ENCODE data around the gene RSPH1. TPM values are rescaled to one million over a fixed set of nuclear protein-coding genes. Genes with fewer than 3 reads are reported as not detected.

Gene RSPH1
- total RNA-seq, 2 experiments from 2014 or later, result 0.21 to 0.34 TPM

DNA sequence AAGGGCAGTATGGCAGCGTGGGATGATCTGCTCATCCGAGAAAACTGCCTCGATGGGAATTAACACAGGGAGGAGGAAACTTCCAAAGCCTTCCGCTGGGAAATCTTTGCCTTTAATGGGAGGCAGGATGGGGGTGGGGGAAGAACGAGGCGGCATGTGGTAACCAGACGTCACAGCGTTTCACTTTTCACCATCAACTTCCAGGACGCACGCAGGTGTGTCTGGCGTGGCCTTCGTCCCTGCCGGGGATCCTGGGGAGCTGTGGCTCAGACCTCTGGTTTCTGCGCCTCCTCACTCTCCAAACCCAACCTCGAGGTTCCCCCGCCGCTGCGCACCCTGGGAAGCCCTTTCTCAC lies 282 bp downstream of the RSPH1 start:
- Mint-ChIP-seq H3K9me3 (ENCODE audit: low read depth) (no peaks in the 10 kb centered on the region), H3K27ac (no peak overlapping the region), H3K36me3 (ENCODE audit: low read depth) (no peaks in the 10 kb centered on the region), H3K4me1 (peaks cover 25% of the 10 kb centered on the region), H3K27me3 (peaks cover 2% of the 10 kb centered on the region), H3K4me3 (peak overlapping the region; percentile 75)
- intact Hi-C loops (cut with DNase I, micrococcal nuclease), result loop anchor here (1.0 to 5.0 kb wide), 12 partner anchors 19 to 493 kb away; partner anchors contain the start of genes PKNOX1 (in 1 of the 2), WDR4 (in 1 of the 2) and ZBTB21 (in 1 of the 2)
- ChIA-PET POLR2A (no interaction called here), CTCF (interaction anchor here (0.5 kb wide), 1 partner anchor 167 kb away, joined by 3 read pairs; no protein-coding TSS in a partner anchor)
- ATAC-seq, result peak; percentile 13
- DNase-seq, result no peak

DNA sequence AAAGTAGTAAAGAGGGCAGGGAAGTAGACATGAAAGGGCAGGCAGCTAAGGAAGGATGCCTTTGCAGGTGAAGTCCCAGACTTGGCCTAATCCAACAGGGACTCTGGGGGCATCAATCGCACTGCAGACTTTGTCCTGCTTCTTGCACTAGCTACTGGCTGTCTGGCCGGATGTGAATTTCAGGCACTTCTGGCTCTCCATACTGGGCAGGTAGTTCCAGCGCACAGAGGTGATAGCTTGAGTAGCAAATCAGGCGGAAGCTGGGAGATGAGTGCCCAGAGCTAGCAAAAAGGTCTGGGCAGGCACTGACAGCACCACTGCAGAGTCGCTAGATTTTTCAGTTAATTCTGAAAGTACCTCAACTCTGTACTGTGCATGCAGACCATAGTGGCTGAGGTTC lies 997 bp downstream of the RSPH1 start:
- peaks cover 2% of the 10 kb centered on the region for H3K27me3 Mint-ChIP-seq
- H3K36me3 Mint-ChIP-seq (ENCODE audit: low read depth), result no peaks in the 10 kb centered on the region
- ChIA-PET POLR2A (interaction anchor here (0.7 kb wide), 1 partner anchor 102 kb away, joined by 3 read pairs; no protein-coding TSS in a partner anchor), CTCF (interaction anchor here (0.6 to 0.8 kb wide), 3 partner anchors 41 to 1494 kb away, joined by 5 to 7 read pairs (median 6); no protein-coding TSS in a partner anchor)
- no peak overlapping the region for H3K4me3 Mint-ChIP-seq
- intact Hi-C loops (cut with DNase I, micrococcal nuclease), result loop anchor here in 1 of 2 experiments (5.0 kb wide), 1 partner anchor 33 kb away; no protein-coding TSS in a partner anchor
- H3K4me1 Mint-ChIP-seq, result peaks cover 25% of the 10 kb centered on the region
- ATAC-seq (no peak), DNase-seq (no peak)
- no peaks in the 10 kb centered on the region for H3K9me3 Mint-ChIP-seq (ENCODE audit: low read depth)
- no peak overlapping the region for H3K27ac Mint-ChIP-seq

DNA sequence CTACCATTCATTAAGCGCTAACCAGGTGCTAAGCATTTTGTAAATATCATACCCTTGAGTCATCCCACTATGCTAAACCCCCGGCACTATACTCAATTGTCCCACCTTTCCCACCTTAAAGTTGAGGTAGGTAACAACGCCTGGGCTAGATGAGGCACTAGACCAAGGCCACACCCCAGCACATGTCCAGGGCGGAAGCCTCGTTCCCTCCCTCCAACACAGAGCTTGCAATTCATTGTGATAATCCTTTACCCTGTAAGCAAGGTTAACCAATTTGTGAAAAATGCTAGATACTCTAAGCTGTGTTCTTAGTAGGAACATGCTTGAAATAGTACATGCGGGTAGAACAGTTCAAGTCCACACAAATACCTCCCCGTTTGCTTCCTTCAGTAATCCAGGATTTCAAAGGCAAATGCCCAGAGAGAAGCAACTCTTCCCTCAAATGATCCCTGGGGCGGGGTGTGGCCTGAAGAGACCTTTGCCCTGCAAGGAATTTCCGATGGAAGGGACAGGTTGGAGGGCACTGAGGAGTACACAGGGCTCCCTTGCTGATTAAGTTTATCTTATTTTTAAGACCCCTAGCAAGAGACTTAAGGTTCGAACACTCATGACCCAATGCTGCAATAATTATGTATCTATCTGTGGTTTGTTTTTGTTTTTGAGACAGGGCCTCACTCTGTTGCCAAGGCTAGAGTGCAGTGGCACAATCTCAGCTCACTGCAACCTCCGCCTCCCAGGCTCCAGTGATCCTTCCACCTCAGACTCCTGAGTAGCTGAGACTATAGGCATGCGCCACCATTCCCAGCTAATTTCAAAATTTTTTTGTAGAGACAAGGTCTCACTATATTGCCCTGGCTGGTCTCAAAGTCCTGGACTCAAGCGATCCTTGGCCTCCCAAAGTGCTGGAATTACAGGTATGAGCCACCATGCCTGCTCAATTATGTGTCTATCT lies 2.6 kb downstream of the RSPH1 start:
- no peak overlapping the region for H3K27ac Mint-ChIP-seq
- peaks cover 2% of the 10 kb centered on the region for H3K27me3 Mint-ChIP-seq
- ATAC-seq (no peak), DNase-seq (no peak)
- intact Hi-C loops (cut with DNase I, micrococcal nuclease), result loop anchor here in 1 of 2 experiments (5.0 kb wide), 1 partner anchor 34 kb away; no protein-coding TSS in a partner anchor
- no peaks in the 10 kb centered on the region for H3K36me3 Mint-ChIP-seq (ENCODE audit: low read depth)
- POLR2A ChIA-PET, result no interaction called here
- CTCF ChIA-PET, result interaction anchor here (0.7 kb wide), 1 partner anchor 13 kb away, joined by 5 read pairs; no protein-coding TSS in a partner anchor
- H3K9me3 Mint-ChIP-seq (ENCODE audit: low read depth), result no peaks in the 10 kb centered on the region
- no peak overlapping the region for H3K4me3 Mint-ChIP-seq
- H3K4me1 Mint-ChIP-seq, result peaks cover 25% of the 10 kb centered on the region

DNA sequence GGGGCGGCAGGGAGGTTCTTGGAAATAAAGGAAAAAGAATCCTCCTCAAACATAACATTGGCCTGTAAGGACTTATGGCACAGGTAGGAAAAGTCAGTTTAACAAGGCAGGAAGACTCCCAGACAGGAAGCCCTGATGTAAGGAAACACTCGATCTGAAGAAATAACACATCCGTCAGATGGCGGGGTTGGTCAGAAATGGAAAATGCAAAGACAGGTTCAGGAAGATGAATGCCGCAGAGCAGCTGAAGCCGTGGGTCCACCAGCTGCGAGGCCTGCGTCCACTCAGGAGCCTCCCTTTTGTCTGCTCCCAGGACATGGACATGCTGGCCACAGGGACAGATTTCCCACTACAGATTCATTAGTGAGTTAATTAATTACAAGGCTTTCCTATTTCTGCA lies 3.8 kb downstream of the RSPH1 start:
- Mint-ChIP-seq H3K27me3 (peaks cover 4% of the 10 kb centered on the region), H3K36me3 (ENCODE audit: low read depth) (no peaks in the 10 kb centered on the region), H3K4me3 (no peak overlapping the region), H3K4me1 (peaks cover 24% of the 10 kb centered on the region), H3K27ac (no peak overlapping the region), H3K9me3 (ENCODE audit: low read depth) (no peaks in the 10 kb centered on the region)
- DNase-seq (no peak), ATAC-seq (no peak)
- CTCF ChIA-PET, result no interaction called here
- POLR2A ChIA-PET, result no interaction called here
- intact Hi-C loops (cut with DNase I, micrococcal nuclease), result loop anchor here in 1 of 2 experiments (5.0 kb wide), 1 partner anchor 35 kb away; no protein-coding TSS in a partner anchor

DNA sequence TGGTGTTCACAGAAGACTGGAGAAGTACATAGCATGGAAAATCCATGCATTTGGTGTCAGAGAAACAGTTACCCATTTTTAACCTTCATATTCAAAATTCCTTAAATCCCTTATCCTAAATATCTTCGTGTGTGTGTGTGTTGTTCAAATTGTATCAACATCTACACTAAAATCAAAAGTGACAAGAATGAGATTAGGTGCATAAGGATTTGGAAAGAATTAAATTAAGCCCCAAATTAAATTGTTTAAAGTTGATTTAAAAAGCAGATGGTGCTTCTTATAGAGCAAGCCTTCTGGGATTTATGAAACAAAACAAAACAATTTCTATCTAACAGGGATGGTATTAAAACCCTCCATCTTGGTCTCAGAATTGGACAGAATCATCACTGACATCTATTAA lies 4.7 kb downstream of the RSPH1 start:
- Mint-ChIP-seq H3K4me1 (peaks cover 17% of the 10 kb centered on the region), H3K4me3 (no peak overlapping the region), H3K36me3 (ENCODE audit: low read depth) (no peaks in the 10 kb centered on the region), H3K9me3 (ENCODE audit: low read depth) (no peaks in the 10 kb centered on the region), H3K27ac (no peak overlapping the region), H3K27me3 (peaks cover 4% of the 10 kb centered on the region)
- no peak for ATAC-seq
- ChIA-PET CTCF (interaction anchor here (1.3 kb wide), 1 partner anchor 18 kb away, joined by 3 read pairs; no protein-coding TSS in a partner anchor), POLR2A (no interaction called here)
- DNase-seq, result no peak
- intact Hi-C loops (cut with DNase I, micrococcal nuclease), result loop anchor here in 1 of 2 experiments (5.0 kb wide), 1 partner anchor 36 kb away; no protein-coding TSS in a partner anchor

DNA sequence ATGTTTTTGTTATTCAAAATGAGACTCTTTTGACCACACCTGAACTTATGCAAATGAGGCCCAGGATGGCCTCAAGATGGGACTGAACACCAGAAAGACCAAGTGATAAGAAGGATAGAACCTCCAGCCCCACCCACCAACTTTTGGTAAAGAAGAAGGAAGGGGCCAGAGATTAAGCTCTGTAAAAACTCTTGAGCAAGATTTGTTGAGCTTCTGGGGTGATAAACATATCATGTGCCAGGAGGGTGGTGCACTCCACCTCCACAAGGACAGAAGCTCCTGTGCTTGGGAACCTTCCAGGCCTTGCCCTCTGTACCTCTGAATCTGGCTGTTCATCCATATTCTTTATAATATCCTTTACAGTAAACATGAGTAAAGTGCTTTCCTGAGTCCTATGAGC lies 5.3 kb downstream of the RSPH1 start:
- H3K9me3 Mint-ChIP-seq (ENCODE audit: low read depth), result no peaks in the 10 kb centered on the region
- H3K4me1 Mint-ChIP-seq, result peaks cover 15% of the 10 kb centered on the region
- ATAC-seq (no peak), DNase-seq (no peak)
- peaks cover 5% of the 10 kb centered on the region for H3K27me3 Mint-ChIP-seq
- H3K36me3 Mint-ChIP-seq (ENCODE audit: low read depth), result no peaks in the 10 kb centered on the region
- ChIA-PET POLR2A (no interaction called here), CTCF (interaction anchor here (0.7 to 1.3 kb wide), 3 partner anchors 10 to 47 kb away, joined by 3 read pairs; no protein-coding TSS in a partner anchor)
- intact Hi-C loops (cut with DNase I, micrococcal nuclease), result loop anchor here in 1 of 2 experiments (5.0 kb wide), 1 partner anchor 37 kb away; no protein-coding TSS in a partner anchor
- no peak overlapping the region for H3K27ac Mint-ChIP-seq
- H3K4me3 Mint-ChIP-seq, result no peak overlapping the region

DNA sequence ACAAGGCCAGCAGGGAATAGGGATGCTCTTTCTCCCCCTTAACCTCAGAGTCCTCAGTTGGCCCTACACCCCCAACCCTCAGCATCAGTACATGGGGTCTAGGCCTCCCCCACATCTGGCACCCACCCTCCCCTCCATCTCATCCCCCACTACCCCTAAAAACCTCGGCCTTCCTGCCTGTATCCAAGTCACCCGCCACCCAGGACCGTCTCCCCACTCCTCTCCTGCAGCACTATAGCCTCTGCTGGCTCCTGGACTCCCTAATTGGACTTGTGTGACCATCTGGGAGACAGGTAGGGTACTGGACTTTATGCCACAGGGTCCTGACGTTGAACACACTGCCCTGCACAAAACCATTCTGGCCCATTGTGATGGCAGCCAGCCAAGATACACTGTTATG lies 6.0 kb downstream of the RSPH1 start:
- no peak overlapping the region for H3K4me3 Mint-ChIP-seq
- no peak overlapping the region for H3K27ac Mint-ChIP-seq
- no peaks in the 10 kb centered on the region for H3K9me3 Mint-ChIP-seq (ENCODE audit: low read depth)
- ChIA-PET POLR2A (no interaction called here), CTCF (interaction anchor here (0.7 to 1.3 kb wide), 3 partner anchors 10 to 47 kb away, joined by 3 read pairs; no protein-coding TSS in a partner anchor)
- peaks cover 6% of the 10 kb centered on the region for H3K27me3 Mint-ChIP-seq
- intact Hi-C loops (cut with DNase I, micrococcal nuclease), result loop anchor here in 1 of 2 experiments (5.0 kb wide), 1 partner anchor 37 kb away; no protein-coding TSS in a partner anchor
- H3K36me3 Mint-ChIP-seq (ENCODE audit: low read depth), result no peaks in the 10 kb centered on the region
- peaks cover 11% of the 10 kb centered on the region for H3K4me1 Mint-ChIP-seq
- ATAC-seq, result no peak
- DNase-seq, result no peak

DNA sequence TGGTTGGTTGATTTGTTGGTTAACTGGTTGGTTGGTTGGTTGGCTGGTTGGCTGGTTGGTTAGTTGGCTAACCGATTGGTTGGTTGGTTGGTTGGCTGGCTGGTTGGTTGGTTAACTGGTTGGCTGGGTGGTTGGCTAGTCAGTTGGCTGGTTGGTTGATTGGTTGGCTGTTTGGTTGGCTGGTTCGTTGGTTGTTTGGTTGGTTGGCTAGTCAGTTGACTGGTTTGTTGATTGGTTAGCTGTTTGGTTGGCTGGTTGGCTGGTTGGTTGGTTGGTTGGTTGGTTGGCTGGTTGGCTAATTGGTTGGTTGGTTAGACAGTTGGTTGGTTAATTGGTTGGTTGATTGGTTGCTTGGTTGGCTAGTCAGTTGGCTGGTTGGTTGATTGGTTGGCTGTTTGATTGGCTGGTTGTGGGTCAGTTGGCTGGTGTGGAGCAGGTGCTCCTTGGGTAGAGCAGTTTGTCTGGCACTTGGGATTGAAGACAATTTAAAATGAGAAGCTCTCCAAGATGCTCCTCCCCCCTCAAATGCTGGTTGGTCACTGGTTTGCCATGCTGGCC lies 6.9 kb downstream of the RSPH1 start:
- intact Hi-C loops (cut with DNase I, micrococcal nuclease), result no loop called here
- DNase-seq, result no peak
- ATAC-seq, result no peak
- CTCF ChIA-PET, result no interaction called here
- Mint-ChIP-seq H3K27ac (no peak overlapping the region), H3K4me3 (no peak overlapping the region), H3K9me3 (ENCODE audit: low read depth) (no peaks in the 10 kb centered on the region), H3K27me3 (peaks cover 6% of the 10 kb centered on the region), H3K4me1 (peaks cover 11% of the 10 kb centered on the region), H3K36me3 (ENCODE audit: low read depth) (no peaks in the 10 kb centered on the region)
- POLR2A ChIA-PET, result no interaction called here

DNA sequence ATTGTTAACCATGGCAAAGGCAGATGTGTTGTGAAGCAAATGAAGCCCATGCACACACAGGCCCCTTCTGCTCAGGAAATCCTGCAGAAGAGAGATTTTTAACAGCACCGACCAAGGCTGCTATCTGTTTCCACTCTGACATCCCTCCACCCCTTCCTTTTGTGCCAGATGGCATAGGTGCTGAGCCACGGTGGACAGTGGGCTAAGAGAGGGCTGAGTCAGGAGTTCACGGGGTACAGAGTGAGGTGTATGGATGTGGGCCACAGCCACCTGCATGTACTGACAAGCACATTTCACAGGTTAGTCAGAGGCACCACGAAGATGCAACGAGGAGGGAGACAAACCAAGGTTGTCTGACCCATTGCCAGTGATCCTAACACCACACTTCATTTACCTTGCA lies 9.5 kb downstream of the RSPH1 start:
- H3K27me3 Mint-ChIP-seq, result peaks cover 5% of the 10 kb centered on the region
- no peak for DNase-seq
- H3K4me1 Mint-ChIP-seq, result peaks cover 2% of the 10 kb centered on the region
- intact Hi-C loops (cut with DNase I, micrococcal nuclease), result no loop called here
- ChIA-PET CTCF (interaction anchor here (1.0 kb wide), 1 partner anchor 125 kb away, joined by 3 read pairs; no protein-coding TSS in a partner anchor), POLR2A (no interaction called here)
- ATAC-seq, result no peak
- H3K36me3 Mint-ChIP-seq (ENCODE audit: low read depth), result no peaks in the 10 kb centered on the region
- H3K27ac Mint-ChIP-seq, result no peak overlapping the region
- H3K4me3 Mint-ChIP-seq, result no peak overlapping the region
- H3K9me3 Mint-ChIP-seq (ENCODE audit: low read depth), result no peaks in the 10 kb centered on the region

DNA sequence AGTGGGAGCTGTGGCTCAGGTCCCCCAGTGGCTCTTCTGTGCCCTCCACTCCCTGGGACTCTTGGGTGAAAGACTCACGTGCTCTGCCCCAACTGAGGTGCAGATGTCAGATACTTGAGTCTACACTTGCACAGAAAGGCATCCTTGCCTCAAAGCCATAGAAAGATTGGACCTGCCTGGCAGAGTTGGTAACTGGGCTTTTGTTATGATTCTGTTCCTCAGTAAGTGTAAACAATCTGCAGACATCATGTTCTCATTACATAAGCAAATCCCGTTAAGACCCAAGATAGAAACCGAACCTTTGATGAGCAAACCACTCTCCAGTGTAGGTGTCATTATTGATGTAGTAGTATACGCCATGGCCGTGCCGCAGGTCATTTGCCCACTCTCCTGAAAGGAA lies 10.0 kb downstream of the RSPH1 start:
- intact Hi-C loops (cut with DNase I, micrococcal nuclease), result no loop called here
- Mint-ChIP-seq H3K36me3 (ENCODE audit: low read depth) (no peaks in the 10 kb centered on the region), H3K27me3 (peaks cover 5% of the 10 kb centered on the region)

DNA sequence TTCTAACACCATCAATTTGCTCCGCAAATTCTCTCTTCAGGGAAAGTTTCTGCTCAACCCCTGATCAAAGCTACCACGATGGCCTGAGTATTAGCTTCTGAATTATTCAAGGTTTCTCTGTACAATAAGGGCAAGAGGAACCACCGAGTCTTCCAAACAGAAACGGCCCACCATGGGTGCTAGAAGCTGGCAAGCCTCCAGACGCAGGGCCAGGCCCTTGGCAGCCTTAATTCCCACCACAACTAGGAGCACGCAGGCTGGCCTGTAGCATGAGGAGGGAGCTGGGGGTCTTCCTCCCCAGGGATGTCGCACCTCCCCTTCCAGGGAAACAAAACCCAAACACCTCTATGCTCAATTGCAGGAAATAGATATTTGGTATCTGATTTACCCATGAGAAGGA lies 11.1 kb downstream of the RSPH1 start:
- H3K36me3 Mint-ChIP-seq (ENCODE audit: low read depth), result no peaks in the 10 kb centered on the region
- ChIA-PET CTCF (interaction anchor here (0.6 kb wide), 1 partner anchor 94 kb away, joined by 3 read pairs; no protein-coding TSS in a partner anchor), POLR2A (no interaction called here)
- H3K9me3 Mint-ChIP-seq (ENCODE audit: low read depth), result no peaks in the 10 kb centered on the region
- ATAC-seq (no peak), DNase-seq (no peak)
- peaks cover 2% of the 10 kb centered on the region for H3K4me1 Mint-ChIP-seq
- H3K27me3 Mint-ChIP-seq, result peaks cover 5% of the 10 kb centered on the region
- H3K4me3 Mint-ChIP-seq, result no peak overlapping the region
- H3K27ac Mint-ChIP-seq, result no peak overlapping the region
- intact Hi-C loops (cut with DNase I, micrococcal nuclease), result no loop called here

More for the DNA sequence above, 10.0 kb downstream of the RSPH1 start:
- H3K4me3 Mint-ChIP-seq, result no peak overlapping the region
- no peaks in the 10 kb centered on the region for H3K9me3 Mint-ChIP-seq (ENCODE audit: low read depth)
- H3K27ac Mint-ChIP-seq, result no peak overlapping the region
- no peak for ATAC-seq
- no peak for DNase-seq
- H3K4me1 Mint-ChIP-seq, result peaks cover 2% of the 10 kb centered on the region
- CTCF ChIA-PET, result no interaction called here
- POLR2A ChIA-PET, result no interaction called here

Measured in activated CD4-positive, alpha-beta T cell treated with anti-CD3 and anti-CD28 coated beads for 36 hours (primary cell).